NB4 (cell line): Measurements from ENCODE around the gene MARCHF5.

Source experiments
- TF ChIP-seq, protein P1 (sequence below): IDR thresholded peaks from one replicate; pipeline ENCODE4 v1.5.1; 2012; ENCODE audit warnings: low read depth, low read length
- TF ChIP-seq, protein P2 (sequence below): IDR thresholded peaks from 2 replicates; pipeline ENCODE4 v1.6.1; 2011; ENCODE audit warnings: low read depth, low read length

DNA sequence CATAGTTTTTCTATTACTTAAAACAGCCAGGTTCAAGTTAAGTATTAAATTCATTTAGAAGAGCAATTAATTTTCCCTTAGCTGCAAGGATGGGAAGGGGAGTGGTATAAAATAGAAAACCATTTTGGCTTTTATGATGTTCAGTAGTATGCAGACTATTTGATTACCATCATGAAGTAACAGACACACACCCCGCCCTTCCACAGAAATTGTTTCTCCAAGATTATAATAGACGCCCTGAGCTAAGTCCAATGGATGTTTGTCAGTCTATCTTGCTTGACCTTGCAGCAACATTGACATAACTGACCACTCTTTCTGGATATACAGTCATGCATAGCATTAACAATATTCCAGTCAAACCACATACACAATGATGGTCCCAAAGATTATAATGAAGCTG, 42.4 kb upstream of the MARCHF5 start:
- TF ChIP-seq, protein P1, sequence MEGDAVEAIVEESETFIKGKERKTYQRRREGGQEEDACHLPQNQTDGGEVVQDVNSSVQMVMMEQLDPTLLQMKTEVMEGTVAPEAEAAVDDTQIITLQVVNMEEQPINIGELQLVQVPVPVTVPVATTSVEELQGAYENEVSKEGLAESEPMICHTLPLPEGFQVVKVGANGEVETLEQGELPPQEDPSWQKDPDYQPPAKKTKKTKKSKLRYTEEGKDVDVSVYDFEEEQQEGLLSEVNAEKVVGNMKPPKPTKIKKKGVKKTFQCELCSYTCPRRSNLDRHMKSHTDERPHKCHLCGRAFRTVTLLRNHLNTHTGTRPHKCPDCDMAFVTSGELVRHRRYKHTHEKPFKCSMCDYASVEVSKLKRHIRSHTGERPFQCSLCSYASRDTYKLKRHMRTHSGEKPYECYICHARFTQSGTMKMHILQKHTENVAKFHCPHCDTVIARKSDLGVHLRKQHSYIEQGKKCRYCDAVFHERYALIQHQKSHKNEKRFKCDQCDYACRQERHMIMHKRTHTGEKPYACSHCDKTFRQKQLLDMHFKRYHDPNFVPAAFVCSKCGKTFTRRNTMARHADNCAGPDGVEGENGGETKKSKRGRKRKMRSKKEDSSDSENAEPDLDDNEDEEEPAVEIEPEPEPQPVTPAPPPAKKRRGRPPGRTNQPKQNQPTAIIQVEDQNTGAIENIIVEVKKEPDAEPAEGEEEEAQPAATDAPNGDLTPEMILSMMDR = no peak
- TF ChIP-seq, protein P2, sequence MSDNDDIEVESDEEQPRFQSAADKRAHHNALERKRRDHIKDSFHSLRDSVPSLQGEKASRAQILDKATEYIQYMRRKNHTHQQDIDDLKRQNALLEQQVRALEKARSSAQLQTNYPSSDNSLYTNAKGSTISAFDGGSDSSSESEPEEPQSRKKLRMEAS = no peak
